Occipital lobe (tissue), 2 donors: ENCODE data around the gene LY9. TPM values are rescaled to one million over a fixed set of nuclear protein-coding genes. Genes with fewer than 3 reads are reported as not detected.
"Not testable (repeated sequence)": the region's sequence is repeated elsewhere in the genome, so short reads cannot be mapped to it uniquely, and the experiment has no call there.

Experiments
- DNase-seq: peaks from one replicate; lab custom pipeline; 2025; lab: John Stamatoyannopoulos, UW
- total RNA-seq: library from RNA; depleted of rRNA; stranded (reverse); fragments of >200 nt; gene quantifications from one replicate; pipeline ENCODE4 v1.2.3, GENCODE V29; 2014

LY9 gene
- total RNA-seq, 1 donor from 2014 or later: not detected

DNA sequence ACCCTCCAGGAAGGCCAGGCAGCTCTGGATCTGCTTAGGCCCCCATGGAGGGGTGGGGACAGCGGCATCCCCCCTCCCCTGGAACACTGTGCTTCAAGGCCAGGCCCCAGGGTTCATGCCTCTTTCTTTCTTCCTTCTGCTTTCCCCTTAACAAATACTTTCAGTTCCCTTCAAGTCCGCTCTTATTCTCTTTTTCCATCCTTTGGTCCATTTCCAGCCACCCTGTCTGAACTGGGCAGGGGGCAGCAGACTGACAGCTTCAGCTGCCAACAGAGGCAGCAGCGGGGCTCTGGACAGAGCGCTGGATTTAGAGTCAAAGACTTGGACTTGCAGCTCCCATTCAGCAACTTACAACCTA is 67.8 kb downstream of the LY9 start:
- no peak for DNase-seq

DNA sequence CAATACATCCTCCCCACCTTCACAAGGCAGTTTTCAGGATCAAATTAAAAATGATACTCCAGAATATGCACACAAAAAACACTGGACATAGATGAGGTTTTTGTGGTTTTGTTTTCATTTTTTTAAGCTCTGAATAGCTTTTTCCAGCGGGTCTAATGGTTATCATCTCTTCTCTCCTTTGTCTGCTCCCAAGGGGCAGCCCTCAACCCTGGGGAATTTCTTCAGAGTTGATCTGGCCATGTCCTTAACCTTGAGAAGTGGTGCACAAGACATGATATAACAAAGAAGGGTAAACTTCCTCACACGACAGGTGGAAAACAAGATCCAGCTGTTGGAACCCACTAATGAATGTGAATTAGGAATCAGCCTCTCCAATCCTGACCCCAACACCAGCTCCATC is 68.2 kb downstream of the LY9 start:
- DNase-seq: no peak

- no peak for DNase-seq
Measured at GRCh38 chr1:160865337-160865736, 69.4 kb downstream of the LY9 start.

DNA sequence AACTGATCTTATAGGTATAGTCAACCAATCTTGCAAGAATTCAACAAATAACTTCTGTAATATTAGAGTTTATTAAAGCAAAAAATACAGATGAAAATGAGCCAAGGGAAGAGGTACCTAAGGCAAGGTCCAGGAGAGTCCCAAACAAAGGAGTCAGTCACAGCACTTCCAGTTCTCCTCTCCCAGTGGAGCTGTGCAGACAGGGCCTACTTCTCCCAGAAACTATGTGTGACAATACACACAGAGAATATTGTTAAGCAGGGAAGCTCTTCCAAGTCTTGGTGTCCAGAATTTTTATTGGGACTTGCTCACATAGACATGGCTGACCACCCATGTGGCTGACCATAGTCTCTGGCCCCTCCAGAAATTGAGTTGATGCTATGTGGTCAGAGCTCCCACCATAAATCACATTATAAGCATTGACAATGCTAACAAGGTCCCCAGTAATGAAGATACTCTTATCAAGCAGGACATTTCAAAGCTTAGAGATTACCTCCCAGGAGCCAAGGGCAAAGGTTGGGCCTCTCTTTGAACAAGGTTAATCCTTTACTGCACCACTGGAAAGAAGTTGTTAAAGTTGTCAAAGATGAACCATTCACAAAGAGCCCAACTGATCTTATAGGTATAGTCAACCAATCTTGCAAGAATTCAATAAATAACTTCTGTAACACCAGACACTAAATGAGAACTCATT is 70.2 kb downstream of the LY9 start:
- DNase-seq: no peak

GRCh38 chr1:160866695-160867260 is 70.8 kb downstream of the LY9 start:
- no peak for DNase-seq

DNA sequence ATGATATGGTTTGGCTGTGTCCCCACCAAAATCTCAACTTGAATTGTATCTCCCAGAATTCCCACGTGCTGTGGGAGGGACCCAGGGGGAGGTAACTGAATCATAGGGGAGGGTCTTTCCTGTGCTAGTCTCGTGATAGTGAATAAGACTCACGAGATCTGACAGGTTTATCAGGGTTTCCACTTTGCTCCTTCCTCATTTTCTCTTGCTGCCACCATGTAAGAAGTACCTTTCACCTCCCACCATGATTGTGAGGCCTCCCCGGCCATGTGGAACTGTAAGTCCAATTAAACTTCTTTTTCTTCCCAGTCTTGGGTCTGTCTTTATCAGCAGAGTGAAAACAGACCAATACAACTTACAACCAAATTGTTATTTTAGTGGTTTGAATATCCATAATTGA is 71.7 kb downstream of the LY9 start:
- DNase-seq: not testable (repeated sequence)

DNA sequence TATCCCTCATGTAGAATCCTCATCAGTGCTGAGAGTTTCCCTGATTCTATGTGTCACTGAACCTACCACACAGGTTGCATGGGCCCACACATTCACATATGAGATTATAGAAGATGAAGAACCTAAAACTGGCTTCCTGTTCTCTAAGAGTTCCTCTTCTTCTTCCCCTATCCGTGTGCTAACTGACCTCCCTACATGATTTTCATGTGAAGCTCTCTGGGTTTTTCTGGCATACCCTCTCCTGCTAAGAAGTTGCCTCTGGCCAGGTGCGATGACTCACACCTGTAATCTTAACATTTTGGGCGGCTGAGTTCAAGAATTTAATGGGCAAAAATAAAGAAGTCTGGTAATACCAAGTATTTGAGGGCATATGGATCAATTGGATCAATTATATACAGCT is 72.2 kb downstream of the LY9 start:
- no peak for DNase-seq

- no peak for DNase-seq
Measured at GRCh38 chr1:160874935-160875334, 79.0 kb downstream of the LY9 start.

DNA sequence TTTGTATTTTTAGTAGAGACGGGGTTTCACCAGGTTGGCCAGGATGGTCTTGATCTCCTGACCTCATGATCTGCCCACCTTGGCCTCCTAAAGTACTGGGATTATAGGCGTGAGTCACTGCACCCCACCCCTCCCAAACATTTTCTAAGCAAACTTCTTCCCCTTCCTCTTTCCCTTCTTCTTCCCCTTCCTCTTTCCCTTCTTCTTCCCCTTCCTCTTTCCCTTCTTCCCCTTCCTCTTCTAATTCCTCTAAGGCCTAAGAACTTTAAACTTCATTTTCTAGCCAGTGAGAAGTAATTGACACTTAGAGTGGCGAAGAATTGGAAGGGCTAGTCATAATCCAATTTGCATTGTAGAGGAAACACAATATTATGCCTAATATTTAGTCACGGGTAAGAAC is 79.6 kb downstream of the LY9 start:
- DNase-seq: not testable (repeated sequence)

DNA sequence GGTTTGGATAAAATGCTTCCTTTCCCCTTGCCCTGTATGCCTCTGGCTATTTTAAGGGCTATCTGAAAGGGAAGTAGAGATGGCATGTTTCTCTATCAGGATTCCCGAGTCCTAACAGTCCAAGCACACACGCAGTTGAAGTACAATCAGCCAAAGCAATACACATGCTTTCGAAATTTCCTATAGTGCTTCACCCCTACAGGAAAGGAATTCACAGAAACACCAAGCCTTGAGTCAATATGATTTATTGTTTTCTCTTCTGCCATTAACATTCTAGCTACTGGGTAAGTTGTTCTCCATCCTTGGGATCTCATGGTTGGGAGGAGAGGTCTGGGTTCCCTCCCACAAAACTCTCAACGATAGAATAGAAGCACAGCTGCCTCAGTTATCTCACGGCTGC is 80.3 kb downstream of the LY9 start:
- no peak for DNase-seq

GRCh38 chr1:160877221-160877620 is 81.2 kb downstream of the LY9 start:
- DNase-seq: no peak

Other genes starting within 250 kb of the LY9 start
- 2.2 TPM for gene CD84, start 216.7 kb upstream of the LY9 start, total RNA-seq
- gene SLAMF1, start 149.1 kb upstream of the LY9 start, total RNA-seq: not detected
- 1.1 TPM for gene CD48, start 84.4 kb upstream of the LY9 start, total RNA-seq
- not detected for gene SLAMF7, start 56.9 kb upstream of the LY9 start, total RNA-seq
- gene CD244, start 66.7 kb downstream of the LY9 start, total RNA-seq: not detected
- 0.47 TPM for gene ITLN1, start 89.0 kb downstream of the LY9 start, total RNA-seq
- gene ITLN2, start 158.6 kb downstream of the LY9 start, total RNA-seq: not detected
- 10.9 TPM for gene F11R, start 225.0 kb downstream of the LY9 start, total RNA-seq
- 42.6 TPM for gene TSTD1, start 242.8 kb downstream of the LY9 start, total RNA-seq
- 131 TPM for gene USF1, start 249.8 kb downstream of the LY9 start, total RNA-seq